Hair follicular keratinocyte (primary cell): ENCODE data around the gene OR10G8. TPM values are rescaled to one million over a fixed set of nuclear protein-coding genes. Genes with fewer than 3 reads are reported as not detected.

Experiments used
- total RNA-seq: library from RNA; depleted of rRNA; stranded (reverse); fragments of >200 nt; gene quantifications from 2 replicates; pipeline ENCODE4 v1.2.3, GENCODE V29; 2015

The OR10G8 gene, protein sequence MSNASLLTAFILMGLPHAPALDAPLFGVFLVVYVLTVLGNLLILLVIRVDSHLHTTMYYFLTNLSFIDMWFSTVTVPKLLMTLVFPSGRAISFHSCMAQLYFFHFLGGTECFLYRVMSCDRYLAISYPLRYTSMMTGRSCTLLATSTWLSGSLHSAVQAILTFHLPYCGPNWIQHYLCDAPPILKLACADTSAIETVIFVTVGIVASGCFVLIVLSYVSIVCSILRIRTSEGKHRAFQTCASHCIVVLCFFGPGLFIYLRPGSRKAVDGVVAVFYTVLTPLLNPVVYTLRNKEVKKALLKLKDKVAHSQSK
- total RNA-seq: not detected in 2 replicates

GRCh38 chr11:124026498-124026897 is at the start of gene OR10G8:
TSS of gene OR10G8 (plus strand) at chr11:124026798. CDS start at chr11:124029623, 2,825 bp downstream.

DNA sequence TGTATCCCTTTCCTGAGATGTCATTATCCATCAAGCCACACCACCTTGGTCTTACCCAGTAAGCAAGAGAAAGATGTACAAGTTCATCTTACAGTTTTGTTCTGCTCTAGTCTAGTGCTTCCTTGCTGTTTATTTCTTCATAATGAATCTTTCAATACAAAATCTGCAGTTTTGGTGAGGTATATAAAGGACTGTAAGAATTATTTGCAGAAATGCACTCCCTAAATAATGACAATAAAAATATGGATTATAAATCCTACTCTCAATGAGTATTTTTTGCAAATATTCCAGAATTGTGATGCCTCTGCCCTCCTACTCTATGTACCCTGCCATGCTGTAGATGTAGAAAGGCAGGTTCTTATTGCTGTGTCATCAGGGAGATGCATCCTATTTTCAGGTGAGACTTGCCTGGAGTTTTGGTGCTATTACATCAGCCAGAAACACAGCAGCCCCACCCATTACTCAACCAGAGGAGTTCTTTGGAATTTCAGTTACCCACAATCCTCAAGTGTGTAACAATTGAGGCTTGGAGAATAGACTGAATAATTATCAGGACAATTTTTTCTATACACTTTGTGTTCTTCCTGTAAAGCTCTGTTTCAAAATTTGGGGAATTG is 48.8 kb upstream of the OR10G8 start, which contains the start of gene OR10S1:
Gene OR10S1, minus strand, starts transcription at position 51 of the 617 bp plus-strand sequence. CDS start 117 bp downstream, outside the sequence.

GRCh38 chr11:123995119-123995518 is 31.5 kb upstream of the OR10G8 start, which contains the start of gene OR10G6:
TSS of gene OR10G6 (minus strand) at chr11:123995161. CDS start at chr11:123995161, 0 bp downstream.

DNA sequence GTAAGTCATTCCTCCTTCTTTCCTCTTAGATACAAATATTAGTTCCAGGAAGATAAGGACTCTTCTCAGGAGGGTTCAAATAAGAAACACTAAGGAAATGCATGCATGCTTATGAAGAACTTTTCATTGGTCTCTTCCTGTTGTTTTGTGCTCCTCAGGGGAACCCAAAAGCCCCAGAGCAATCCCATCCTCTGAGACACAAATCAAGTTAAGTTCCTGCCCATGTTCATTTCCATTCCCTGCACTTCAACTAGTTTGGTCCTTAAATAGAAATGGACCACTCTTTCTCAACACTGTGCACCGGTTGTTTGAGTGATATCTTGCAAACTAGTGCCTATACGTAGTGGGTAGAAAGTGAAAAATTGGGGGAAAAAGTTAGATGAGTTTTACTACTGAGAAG is 13.9 kb upstream of the OR10G8 start, which contains the start of gene OR10G4:
Gene OR10G4, plus strand, starts transcription at position 301 of the 400 bp plus-strand sequence. CDS start 2,578 bp downstream, outside the sequence.

GRCh38 chr11:124041254-124041653 is 14.7 kb downstream of the OR10G8 start, which contains the start of gene OR10G7:
TSS of gene OR10G7 (minus strand) at chr11:124041325. CDS start at chr11:124039001, 2,324 bp downstream.

Other genes starting within 250 kb of the OR10G8 start
- gene OR6M1, start 220.4 kb upstream of the OR10G8 start, total RNA-seq: not detected in 2 replicates
- not detected in 2 replicates for gene TMEM225, start 141.1 kb upstream of the OR10G8 start, total RNA-seq
- gene OR8D4, start 124.6 kb upstream of the OR10G8 start, total RNA-seq: not detected in 2 replicates
- not detected in 2 replicates for gene OR4D5, start 87.2 kb upstream of the OR10G8 start, total RNA-seq
- gene OR6T1, start 83.0 kb upstream of the OR10G8 start, total RNA-seq: not detected in 2 replicates
- not detected in 2 replicates for gene OR10S1, start 49.0 kb upstream of the OR10G8 start, total RNA-seq
- not detected in 2 replicates for gene OR10G6, start 31.6 kb upstream of the OR10G8 start, total RNA-seq
- gene OR10G4, start 13.8 kb upstream of the OR10G8 start, total RNA-seq: not detected in 2 replicates
- gene OR10G9, start 3.8 kb upstream of the OR10G8 start, total RNA-seq: not detected in 2 replicates
- not detected in 2 replicates for gene OR10G7, start 14.5 kb downstream of the OR10G8 start, total RNA-seq
- 16.1 and 25.1 TPM in 2 replicates for gene VWA5A, start 88.7 kb downstream of the OR10G8 start, total RNA-seq
- not detected in 2 replicates for gene OR10D3, start 156.5 kb downstream of the OR10G8 start, total RNA-seq
- gene OR8G1, start 214.3 kb downstream of the OR10G8 start, total RNA-seq: not detected in 2 replicates
- not detected in 2 replicates for gene OR8G5, start 229.6 kb downstream of the OR10G8 start, total RNA-seq